GM12892 (cell line): ENCODE measurements around the gene HES6.

Experiments used
- POLR2A ChIP-seq: IDR thresholded peaks from 2 replicates; pipeline ENCODE4 v1.6.1; 2011; ENCODE audit warnings: low read depth, low read length, control low read depth
- TAF1 ChIP-seq: IDR thresholded peaks from 2 replicates; pipeline ENCODE4 v1.6.1; 2011; ENCODE audit warnings: low read depth, mild to moderate bottlenecking, control low read depth, low read length, borderline replicate concordance

- TF ChIP-seq POLR2A (no peak), TAF1 (no peak)
Measured at GRCh38 chr2:238256111-238256510, 16.3 kb upstream of the HES6 start.
